PC-3 (cell line): ENCODE results near the gene PABPC1L. TPM values are rescaled to one million over a fixed set of nuclear protein-coding genes. Genes with fewer than 3 reads are reported as not detected.
A peak's percentile ranks its signal among the peaks of the same experiment; 100 is the strongest.

Experiments used
- ATAC-seq: fragments of 200-7000 bp; cut with Tn5 transposase; 2 replicates; pipeline ENCODE4 v1.9.1; 2020; ENCODE audit warnings: mild to moderate bottlenecking, moderate library complexity
- BruUV-seq: library from RNA; stranded (reverse); fragments of 400-500 nt; replicated peaks from 2 replicates; lab custom pipeline; 2021; lab: Mats Ljungman, UMichigan
- CTCF ChIA-PET: fragments of 300-600 bp; sonication (Branson Sonifier 250); formaldehyde crosslinking; loops from one replicate; lab custom pipeline; 2022; ENCODE audit warnings: antibody characterized with exemption; lab: Charles Lee
- POLR2A ChIA-PET: fragments of 300-600 bp; sonication (Branson Sonifier 250); formaldehyde crosslinking; loops from one replicate; lab custom pipeline; 2022; ENCODE audit warnings: antibody characterized with exemption; ENCODE audit not compliant: unreplicated experiment; lab: Charles Lee
- DNase-seq: peaks from one replicate; pipeline ENCODE4 v3.0.0-alpha.2; 2015
- H2AFZ ChIP-seq: fragments of 300-600 bp; sonication (generic); 2 replicates; pipeline ENCODE4 v1.6.0; 2016; ENCODE audit warnings: antibody characterized with exemption, low read length
- H3F3A ChIP-seq: fragments of 300-600 bp; sonication (generic); one replicate; pipeline ENCODE4 v1.6.0; 2017; ENCODE audit warnings: antibody characterized with exemption, low read length, control low read depth, mild to moderate bottlenecking; ENCODE audit not compliant: unreplicated experiment
- H3K27ac ChIP-seq: fragments of 300-600 bp; sonication (generic); 2 replicates; pipeline ENCODE4 v1.5.1; 2016; ENCODE audit warnings: mild to moderate bottlenecking, low read length
- H3K27me3 ChIP-seq: fragments of 300-600 bp; sonication (generic); 2 replicates; pipeline ENCODE4 v1.6.1; 2016; ENCODE audit warnings: low read length, mixed read lengths
- H3K36me3 ChIP-seq: fragments of 300-600 bp; sonication (generic); 2 replicates; pipeline ENCODE4 v1.6.1; 2016; ENCODE audit warnings: low read depth, mixed run types, low read length, mixed read lengths
- H3K4me1 ChIP-seq: fragments of 300-600 bp; sonication (generic); 2 replicates; pipeline ENCODE4 v1.5.1; 2016; ENCODE audit warnings: low read length; ENCODE audit not compliant: insufficient read depth
- H3K4me2 ChIP-seq: fragments of 300-600 bp; sonication (generic); 2 replicates; pipeline ENCODE4 v1.6.0; 2016; ENCODE audit warnings: low read length
- H3K4me3 ChIP-seq: fragments of 300-600 bp; sonication (generic); 2 replicates; pipeline ENCODE4 v1.5.1; 2016; ENCODE audit warnings: mild to moderate bottlenecking, low read length, mixed read lengths
- H3K79me2 ChIP-seq: fragments of 300-600 bp; sonication (generic); 2 replicates; pipeline ENCODE4 v1.6.1; 2017; ENCODE audit warnings: low read length, mixed read lengths
- H3K9ac ChIP-seq: fragments of 300-600 bp; sonication (generic); 2 replicates; pipeline ENCODE4 v1.6.0; 2016; ENCODE audit warnings: mild to moderate bottlenecking, low read length
- H3K9me2 ChIP-seq: fragments of 300-600 bp; sonication (generic); replicated peaks from 2 replicates; pipeline ENCODE4 v1.6.1; 2016; ENCODE audit warnings: mixed run types, low read length, mixed read lengths
- H3K9me3 ChIP-seq: fragments of 300-600 bp; sonication (generic); 2 replicates; pipeline ENCODE4 v1.6.1; 2016; ENCODE audit warnings: low read length, mixed read lengths
- H4K20me1 ChIP-seq: fragments of 300-600 bp; sonication (generic); 2 replicates; pipeline ENCODE4 v1.6.1; 2016; ENCODE audit warnings: low read length, mixed read lengths
- CTCF ChIP-seq: fragments of 300-600 bp; sonication (generic); conservative IDR thresholded peaks from 2 replicates; pipeline ENCODE4 v1.5.1; 2017; ENCODE audit warnings: antibody characterized with exemption, low read depth, mild to moderate bottlenecking, low read length
- EZH2 ChIP-seq: fragments of 300-600 bp; sonication (generic); IDR thresholded peaks from one replicate; pipeline ENCODE4 v1.6.1; 2017; ENCODE audit warnings: antibody characterized with exemption, mild to moderate bottlenecking, low read length; ENCODE audit not compliant: unreplicated experiment
- EZH2phosphoT487 ChIP-seq: fragments of 300-600 bp; sonication (generic); IDR thresholded peaks from 2 replicates; pipeline ENCODE4 v1.6.1; 2018; ENCODE audit warnings: mild to moderate bottlenecking, antibody characterized with exemption, low read length, borderline replicate concordance
- intact Hi-C: fragments of 100-400 bp; cut with micrococcal nuclease; formaldehyde crosslinking; loops from 2 replicates; pipeline ENCODE4 v1.9.0; 2023
- total RNA-seq: library from RNA; depleted of rRNA; stranded (reverse); fragments of >200 nt; gene quantifications from 2 replicates; pipeline ENCODE4 v1.2.3, GENCODE V29; 2014

Gene PABPC1L
- total RNA-seq, 1 experiment from 2014 or later = 32.0 TPM

DNA sequence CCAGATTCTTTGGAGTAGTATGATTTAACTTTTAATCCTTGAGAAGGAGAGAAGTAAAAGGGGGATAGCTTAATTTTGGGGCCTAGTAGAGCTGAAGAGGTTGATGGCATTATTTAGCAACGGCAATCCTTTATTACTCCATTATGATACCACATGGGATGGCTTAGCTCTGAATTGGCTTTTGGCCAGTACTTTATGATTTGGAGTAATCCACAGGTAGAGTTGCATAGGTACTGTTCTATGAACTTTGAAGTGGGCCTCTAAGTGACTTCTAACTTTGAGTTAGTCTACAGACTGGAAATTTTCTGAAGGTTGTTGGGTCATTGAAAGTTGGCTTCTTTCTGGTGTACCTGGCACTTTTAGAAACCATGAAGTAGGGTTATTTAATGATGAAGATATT is 12.7 kb upstream of the PABPC1L start:
- Histone ChIP-seq H3K4me3 (no peak overlapping the region), H3K27ac (no peak overlapping the region), H3K9me2 (no peaks in the 10 kb centered on the region), H2AFZ (no peak overlapping the region), H3K27me3 (no peaks in the 10 kb centered on the region), H3K4me1 (no peaks in the 10 kb centered on the region), H3K36me3 (peaks cover 36% of the 10 kb centered on the region), H3K4me2 (no peak overlapping the region), H3K9ac (no peak overlapping the region), H3K9me3 (no peaks in the 10 kb centered on the region), H3F3A (no peaks in the 10 kb centered on the region), H4K20me1 (peaks cover 89% of the 10 kb centered on the region), H3K79me2 (peaks cover 100% of the 10 kb centered on the region)
- intact Hi-C loops = no loop called here
- ATAC-seq (no peak), DNase-seq (no peak)
- POLR2A ChIA-PET = interaction anchor here (1.0 kb wide), 1 partner anchor 9 kb away, joined by 4 read pairs; no protein-coding TSS in a partner anchor
- TF ChIP-seq CTCF (no peak), EZH2phosphoT487 (no peak), EZH2 (no peak)
- CTCF ChIA-PET = no interaction called here
- BruUV-seq = no TSS peak

DNA sequence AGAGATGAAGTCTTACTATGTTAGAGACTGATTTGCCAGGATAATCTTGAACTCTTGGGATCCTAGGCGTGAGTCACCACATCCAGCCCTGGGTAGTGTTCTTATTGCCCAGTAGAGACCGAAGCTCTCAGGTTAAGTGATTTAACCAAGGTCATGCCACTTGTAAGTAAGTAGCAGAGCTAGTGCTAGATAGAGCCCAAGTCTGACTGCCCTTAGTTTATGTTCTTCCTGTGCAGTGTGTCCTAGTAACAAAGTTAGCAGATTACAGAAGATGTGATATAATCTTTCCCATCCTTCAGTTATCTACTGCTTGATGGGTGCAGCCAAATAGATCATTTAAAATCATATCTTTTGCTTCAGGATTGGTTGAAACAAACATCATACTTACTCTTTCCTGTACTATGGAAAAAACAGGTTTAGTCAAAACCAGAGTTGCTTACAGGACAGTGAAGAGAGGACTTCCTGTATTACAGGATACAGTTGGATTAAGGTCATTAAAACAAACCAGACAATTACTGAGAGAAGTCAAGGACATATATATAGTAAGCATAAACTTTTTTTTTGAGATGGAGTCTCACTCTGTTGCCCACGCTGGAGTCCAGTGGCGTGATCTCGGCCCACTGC is 9.5 kb upstream of the PABPC1L start:
- H3K79me2 ChIP-seq = peaks cover 82% of the 10 kb centered on the region
- no peak overlapping the region for H3K4me2 ChIP-seq
- BruUV-seq = no TSS peak
- H3K4me3 ChIP-seq = no peak overlapping the region
- TF ChIP-seq CTCF = no peak
- no peak for TF ChIP-seq EZH2phosphoT487
- no peak for TF ChIP-seq EZH2
- DNase-seq = no peak
- H3K4me1 ChIP-seq = no peaks in the 10 kb centered on the region
- no peak overlapping the region for H3K9ac ChIP-seq
- ATAC-seq = no peak
- intact Hi-C loops = no loop called here
- H3K27ac ChIP-seq = no peak overlapping the region
- no peaks in the 10 kb centered on the region for H3K9me3 ChIP-seq
- POLR2A ChIA-PET = interaction anchor here (0.7 kb wide), 1 partner anchor 779 kb away, joined by 6 read pairs; no protein-coding TSS in a partner anchor
- peaks cover 65% of the 10 kb centered on the region for H4K20me1 ChIP-seq
- no peaks in the 10 kb centered on the region for H3K27me3 ChIP-seq
- H3K9me2 ChIP-seq = no peaks in the 10 kb centered on the region
- no peaks in the 10 kb centered on the region for H3F3A ChIP-seq
- H2AFZ ChIP-seq = no peak overlapping the region
- peaks cover 55% of the 10 kb centered on the region for H3K36me3 ChIP-seq
- CTCF ChIA-PET = no interaction called here

DNA sequence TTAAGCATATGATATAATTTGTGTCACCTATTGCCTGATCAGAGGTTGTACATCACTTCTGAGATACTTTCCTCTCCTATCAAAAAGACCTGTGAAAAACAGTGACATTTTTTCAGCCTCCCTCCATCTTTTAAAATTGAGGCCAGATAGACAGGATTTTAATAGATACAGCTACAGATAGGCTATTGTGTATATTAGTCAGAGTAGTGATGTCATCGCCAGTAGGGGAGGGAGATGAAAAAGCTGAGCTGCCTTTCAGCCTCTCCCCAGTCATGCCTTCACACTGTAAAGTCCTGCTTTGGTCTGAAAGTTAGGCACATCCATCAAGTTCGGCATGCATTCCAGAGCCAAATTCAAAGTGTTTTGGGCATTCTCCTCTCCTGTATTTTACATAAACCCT is 7.9 kb upstream of the PABPC1L start:
- H3K36me3 ChIP-seq = peaks cover 65% of the 10 kb centered on the region
- H3K79me2 ChIP-seq = peaks cover 66% of the 10 kb centered on the region
- H3K9me3 ChIP-seq = no peaks in the 10 kb centered on the region
- H4K20me1 ChIP-seq = peaks cover 49% of the 10 kb centered on the region
- TF ChIP-seq CTCF (no peak), EZH2 (no peak)
- CTCF ChIA-PET = no interaction called here
- no peak overlapping the region for H3K4me3 ChIP-seq
- intact Hi-C loops = no loop called here
- ATAC-seq (peak; percentile 53; the same call in 1 of the 2 replicates), DNase-seq (peak; percentile 30)
- H3K4me1 ChIP-seq = no peaks in the 10 kb centered on the region
- no peak overlapping the region for H2AFZ ChIP-seq
- no peak overlapping the region for H3K9ac ChIP-seq
- no TSS peak for BruUV-seq
- POLR2A ChIA-PET = interaction anchor here (0.6 kb wide), 1 partner anchor 711 kb away, joined by 5 read pairs; no protein-coding TSS in a partner anchor
- no peak overlapping the region for H3K27ac ChIP-seq
- H3K27me3 ChIP-seq = no peaks in the 10 kb centered on the region
- no peaks in the 10 kb centered on the region for H3F3A ChIP-seq
- no peaks in the 10 kb centered on the region for H3K9me2 ChIP-seq
- no peak overlapping the region for H3K4me2 ChIP-seq
